ENCODE measurements around the gene LIX1.
A peak's percentile ranks its signal among the peaks of the same experiment; 100 is the strongest.
"Not testable (repeated sequence)": the region's sequence is repeated elsewhere in the genome, so short reads cannot be mapped to it uniquely, and the experiment has no call there.

Gene LIX1

DNA sequence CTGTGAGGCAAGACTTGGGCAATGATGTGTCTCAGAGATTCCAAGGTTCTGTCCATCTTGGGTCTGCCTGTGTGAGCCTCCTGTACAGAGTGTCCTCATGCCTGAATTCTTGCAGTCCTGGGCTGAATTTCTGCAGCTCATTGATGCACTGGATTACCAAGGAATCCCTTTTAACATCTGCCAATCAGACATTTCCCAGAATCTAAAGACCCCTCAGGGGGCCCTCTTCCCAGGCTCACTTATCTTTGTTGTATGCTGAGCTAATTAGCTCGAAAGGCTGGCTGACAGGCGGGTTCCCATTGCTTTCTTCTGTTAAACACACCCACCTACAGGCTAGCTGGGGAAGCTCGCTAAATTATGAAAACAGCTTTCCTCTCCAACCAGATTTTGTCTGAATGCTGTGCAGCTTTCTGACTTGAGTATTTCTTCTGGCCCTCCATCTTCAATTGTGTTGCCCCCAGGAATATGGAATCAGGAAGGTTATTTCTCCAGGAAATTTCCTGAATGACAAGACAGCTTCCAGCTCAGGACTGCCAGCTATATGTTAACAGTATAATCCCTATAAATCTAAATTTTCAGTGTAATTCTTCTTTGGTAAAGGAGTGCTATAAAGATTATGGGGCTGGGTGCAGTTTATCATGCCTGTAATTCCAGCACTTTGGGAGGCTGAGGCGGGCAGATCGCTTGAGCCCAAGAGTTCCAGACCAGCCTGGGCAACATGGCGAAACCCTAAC, at the start of gene LIX1:
LIX1 (minus strand) TSS at position 91 of the 734 bp plus-strand sequence; CDS start at position 56, 35 bp downstream.
- DNase-seq, result peak in 52 of 58 donors; percentile 4 to 83 (median 44)

DNA sequence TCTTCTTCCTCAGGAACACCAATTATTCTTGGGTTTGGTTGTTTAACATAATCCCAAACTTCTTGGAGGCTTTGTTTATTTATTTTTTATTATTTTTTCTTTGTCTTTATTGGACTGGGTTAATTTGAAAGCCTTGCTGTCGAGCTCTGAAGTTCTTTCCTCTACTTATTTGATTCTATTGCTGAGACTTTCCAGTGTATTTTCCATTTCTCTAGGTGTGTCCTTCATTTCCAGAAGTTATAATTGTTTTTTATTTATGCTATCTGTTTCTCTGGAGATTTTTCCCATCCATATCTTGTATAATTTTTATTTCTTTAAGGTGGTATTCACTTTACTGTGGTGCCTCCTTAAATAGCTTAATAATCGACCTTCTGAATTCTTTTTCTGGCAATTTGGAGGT, 49.5 kb upstream of the LIX1 start:
- DNase-seq, result no peak

DNA sequence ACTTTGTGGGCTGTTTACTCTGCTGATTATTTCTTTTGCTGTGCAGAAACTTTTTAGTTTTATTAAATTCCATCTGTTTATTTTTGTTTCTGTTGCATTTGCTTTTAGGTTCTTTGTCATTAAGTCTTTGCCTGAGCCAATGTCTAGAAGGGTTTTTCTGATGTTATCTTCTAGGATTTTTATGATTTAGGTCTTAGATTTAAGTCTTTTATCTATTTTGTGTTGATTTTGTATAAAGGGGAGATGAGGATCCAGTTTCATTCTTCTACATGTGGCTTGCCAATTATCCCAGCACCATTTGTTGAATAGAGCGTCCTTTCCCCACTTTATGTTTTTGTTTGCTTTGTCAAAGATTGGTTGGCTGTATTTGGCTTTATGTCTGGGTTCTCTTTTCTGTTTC, 47.1 kb upstream of the LIX1 start:
- not testable (repeated sequence) for DNase-seq

DNA sequence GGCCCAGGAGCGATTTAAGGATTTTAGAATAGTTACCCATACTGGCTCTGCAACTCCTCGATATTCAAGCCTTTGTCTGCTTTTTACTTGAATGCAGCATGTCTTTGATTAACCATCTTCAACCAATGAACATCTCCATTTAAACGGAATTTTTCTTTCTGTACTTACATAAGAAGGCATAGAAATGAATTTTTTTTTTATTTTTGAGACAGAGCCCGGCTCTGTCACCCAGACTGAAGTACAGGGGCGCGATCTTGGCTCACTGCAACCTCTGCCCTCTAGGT, 41.5 kb upstream of the LIX1 start:
- DNase-seq, result no peak

DNA sequence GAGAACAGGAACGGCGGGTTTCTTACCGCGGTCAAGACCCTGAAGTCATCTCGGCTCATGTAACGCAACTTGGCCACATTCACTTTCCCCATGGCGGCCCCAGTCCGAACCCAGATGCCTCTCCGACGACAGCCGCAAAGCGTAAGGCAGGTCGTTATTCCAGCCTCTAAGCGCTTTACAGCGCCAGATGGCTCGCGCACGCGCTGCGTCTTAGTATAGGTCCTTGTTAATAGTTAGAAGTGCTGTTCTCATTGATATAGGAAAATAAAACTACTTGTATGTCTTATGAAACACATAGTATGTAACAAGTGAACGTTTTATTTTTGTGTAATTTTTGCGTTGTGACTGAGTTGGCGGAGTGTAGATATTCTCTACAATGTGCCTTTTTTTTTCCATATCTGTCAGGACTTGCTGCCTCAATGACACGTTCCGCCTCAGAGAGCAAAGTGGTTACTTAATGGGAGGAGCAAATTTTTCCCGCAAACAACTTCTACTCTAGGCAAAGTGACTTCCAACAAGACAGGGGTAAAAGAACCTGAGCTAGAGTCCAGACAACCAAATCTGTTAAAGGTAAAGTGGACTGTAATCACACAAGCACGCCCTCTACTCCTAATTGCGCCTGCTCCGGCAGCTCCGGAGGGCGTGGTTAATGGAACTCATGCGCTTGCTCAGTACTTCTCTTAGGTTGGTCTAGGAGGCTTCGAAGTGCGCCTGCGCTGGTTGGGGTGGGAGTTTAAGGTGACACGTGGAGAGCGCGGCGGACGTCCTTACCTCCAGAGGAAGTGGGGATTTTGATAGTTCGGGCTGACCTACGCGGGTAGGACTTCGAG, 40.9 kb upstream of the LIX1 start, which contains the start of gene RIOK2:
RIOK2 (minus strand) TSS at position 148 of the 830 bp plus-strand sequence; CDS start at position 92, 56 bp downstream.
- DNase-seq, result peak; percentile 44 to 93 (median 87)

DNA sequence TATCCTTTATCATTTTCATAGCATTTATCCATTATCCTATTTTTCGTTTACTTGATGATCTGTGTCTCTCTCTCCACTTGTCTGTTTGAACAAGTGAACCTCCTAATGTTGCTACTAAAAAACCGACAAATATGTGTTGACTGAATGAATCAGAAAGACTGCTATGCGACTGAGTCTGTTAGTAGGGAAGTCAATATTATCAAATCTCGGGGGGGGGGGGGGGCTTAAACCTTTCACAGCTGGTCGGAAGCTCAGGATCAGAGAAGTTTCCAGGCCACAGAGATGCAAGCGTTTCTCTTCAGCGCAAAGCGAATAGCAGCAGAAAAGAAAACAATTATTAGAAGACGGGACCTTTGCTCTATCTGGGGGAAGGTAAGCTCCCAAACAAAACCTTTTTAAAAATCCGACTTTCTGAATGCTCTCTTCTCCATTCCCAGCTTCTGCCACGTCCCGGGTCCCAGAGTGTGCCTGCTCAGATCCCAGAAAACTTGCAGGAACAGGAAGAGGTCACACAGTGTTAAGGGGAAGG, 40.2 kb upstream of the LIX1 start:
- no peak for DNase-seq

DNA sequence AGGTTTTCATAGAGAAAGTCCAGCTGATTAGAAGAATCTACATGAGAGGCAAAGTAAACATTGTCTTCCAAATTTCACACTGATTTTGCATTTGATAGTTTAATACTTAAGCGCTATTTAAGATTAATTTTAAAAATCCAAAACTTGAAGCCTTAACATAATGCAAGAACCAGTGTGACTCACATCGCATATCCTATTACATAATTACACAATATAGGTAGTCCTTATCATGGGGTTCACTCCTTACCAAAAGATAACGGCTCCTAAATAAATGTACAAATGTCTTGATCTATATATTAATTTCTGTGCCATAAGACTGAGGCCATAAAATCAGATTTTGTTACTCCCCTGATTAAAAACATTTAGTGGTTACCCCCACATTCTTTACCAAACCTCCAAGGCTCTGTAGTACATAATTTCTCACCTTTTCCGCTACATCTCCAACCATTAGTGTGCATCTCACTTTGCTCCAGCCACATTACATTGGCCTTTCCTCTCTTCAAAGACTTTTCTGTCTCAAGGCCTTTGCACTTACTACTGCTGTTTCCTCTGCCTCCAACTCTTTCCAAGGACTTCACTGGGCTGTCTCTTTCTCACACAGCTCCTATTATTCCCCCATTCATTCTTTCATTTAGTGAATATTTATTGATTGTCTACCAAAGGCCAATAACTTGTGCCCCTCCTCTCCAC, 39.6 kb upstream of the LIX1 start:
- no peak for DNase-seq

DNA sequence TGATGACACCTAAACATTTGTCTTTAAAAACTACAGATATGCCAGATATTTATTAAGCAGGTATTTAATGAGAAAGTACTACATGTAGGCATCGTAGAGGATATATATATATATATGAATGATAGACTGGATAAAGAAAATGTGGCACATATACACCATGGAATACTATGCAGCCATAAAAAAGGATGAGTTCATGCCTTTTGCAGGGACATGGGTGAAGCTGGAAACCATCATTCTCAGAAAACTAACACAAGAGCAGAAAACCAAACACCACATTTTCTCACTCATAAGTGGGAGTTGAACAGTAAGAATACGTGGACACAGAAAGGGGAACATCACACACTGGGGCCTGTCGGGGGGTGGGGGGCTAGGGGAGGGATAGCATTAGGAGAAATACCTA, 37.0 kb upstream of the LIX1 start:
- DNase-seq, result not testable (repeated sequence)

DNA sequence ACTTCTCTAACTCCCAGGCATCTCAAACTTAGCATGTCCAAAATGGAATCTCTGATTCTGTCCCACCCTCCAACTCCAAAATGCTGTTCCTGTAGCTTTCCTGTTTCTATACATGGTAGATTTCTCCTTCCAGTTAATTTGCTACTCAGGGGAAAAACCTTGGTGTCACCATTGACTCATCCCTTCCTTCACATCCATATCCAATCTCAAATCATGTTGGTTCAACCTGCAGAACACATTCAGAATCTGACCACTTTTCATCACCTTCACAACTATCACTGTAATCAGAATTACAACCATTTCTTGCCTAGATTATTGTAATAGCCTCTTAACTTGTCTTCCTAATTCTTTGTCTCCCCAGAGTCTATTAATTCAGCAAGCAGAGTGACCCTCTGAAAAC, 29.8 kb upstream of the LIX1 start:
- DNase-seq, result no peak

DNA sequence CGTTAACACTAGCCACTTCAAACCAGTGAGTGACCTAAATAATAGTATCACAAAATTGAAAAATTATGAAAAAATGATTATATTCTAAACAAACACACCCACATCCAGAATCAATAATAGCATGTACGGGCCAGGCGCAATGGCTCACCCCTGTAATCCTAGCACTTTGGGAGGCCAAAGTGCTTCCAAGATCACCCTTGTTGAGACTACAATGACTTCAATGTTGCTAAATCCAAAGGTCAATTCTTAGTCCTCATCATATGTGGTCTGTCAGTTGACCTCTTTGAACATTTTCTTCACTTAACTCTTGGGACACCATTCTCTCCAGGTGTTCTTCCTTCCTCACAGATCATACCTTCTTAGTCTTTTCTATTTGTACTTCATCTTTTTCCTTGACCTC, 29.3 kb upstream of the LIX1 start:
- DNase-seq, result no peak

DNA sequence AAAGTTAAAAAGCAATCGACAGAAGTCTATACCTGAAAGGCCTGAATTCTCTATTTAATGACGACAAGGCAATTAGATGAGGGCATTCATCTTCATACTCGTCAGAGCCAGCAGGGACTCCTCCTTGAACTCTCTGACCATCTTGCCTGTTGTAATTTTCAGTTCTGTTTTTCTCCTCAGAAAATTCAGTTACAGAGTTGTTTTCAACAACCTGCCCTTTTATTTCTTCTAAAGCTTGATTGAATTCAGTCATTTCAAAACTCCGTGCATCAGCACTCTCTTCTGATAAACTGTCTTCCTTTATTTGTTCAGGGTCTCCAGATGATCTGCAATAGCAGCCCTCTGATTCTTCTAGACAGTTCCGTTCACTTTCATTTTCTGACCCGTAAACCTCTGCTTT, 25.0 kb upstream of the LIX1 start:
- no peak for DNase-seq

DNA sequence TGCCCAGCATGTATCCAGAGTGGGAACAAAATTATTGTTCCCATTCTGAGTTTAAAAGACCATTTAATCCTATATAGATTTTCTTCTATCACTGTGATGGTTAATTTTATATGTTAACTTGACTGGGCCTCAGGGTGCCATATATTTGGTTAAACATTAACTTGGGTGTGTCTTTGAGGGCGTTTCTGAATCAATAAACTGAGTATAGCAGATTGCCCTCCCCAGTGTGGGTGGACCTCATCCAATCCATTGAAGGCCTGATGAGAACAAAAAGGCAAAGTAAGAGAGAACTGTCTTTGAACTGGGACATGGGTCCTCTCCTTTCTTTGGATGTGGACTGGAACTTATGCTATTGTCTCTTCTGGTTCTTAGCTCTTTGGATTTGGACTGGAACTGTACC, 23.3 kb upstream of the LIX1 start:
- DNase-seq, result no peak

DNA sequence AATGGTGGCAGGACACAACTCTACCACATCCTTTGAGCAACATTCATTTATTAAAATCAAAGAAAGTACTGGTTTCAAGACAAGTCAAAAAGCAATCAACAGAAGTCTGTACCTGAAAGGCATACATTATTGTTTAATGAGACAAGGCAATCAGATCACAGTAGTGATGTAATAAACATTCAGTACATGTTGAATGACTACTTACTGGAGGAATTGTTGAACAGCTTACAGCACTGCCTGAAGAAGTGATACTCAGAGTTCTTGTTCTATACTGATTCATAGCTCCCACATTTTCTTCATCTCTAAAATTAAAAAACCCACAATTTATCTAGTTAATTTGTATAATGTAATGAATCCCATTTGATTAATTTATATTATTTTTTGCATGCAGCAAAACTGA, 22.4 kb upstream of the LIX1 start:
- no peak for DNase-seq

DNA sequence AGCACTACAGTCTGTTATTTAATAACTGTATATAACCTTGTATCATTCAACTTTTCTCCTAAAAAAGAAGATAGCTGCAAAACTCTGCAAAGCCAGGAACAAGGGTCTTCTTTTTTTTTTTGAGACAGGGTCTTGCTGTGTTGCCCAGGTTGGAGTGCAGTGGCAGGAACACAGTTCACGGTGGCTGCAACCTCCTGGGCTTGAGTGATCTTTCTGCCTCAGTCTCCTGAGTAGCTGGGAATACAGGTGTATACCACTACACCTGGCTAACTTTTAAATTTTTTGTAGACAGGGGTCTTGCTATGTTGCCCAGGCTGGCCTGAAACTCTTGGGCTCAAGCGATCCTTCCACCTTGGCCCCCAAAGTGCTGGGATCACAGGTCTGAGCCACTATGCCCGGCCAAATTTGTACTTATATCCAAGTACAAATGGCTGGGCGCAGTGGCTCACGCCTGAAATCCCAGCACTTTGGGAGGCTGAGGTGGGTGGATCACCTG, 21.4 kb upstream of the LIX1 start:
- no peak for DNase-seq

DNA sequence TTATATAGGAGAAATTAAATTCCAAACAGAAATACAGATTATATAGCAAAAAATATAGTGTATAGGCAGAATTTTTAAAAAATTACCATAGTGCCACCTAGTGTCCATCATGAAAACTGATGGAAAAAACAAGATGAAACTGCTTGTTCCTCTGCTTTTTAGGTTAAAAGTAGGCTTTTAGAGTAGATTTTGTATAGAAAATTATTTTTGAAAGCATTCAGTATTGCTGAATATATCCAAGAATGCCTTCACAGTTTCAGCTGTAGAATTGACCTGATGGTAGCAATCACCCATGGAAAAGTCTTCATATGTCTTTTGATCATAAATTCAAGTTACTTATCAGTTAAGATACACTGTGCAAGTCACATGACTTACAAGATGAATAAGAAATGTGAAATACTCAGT, 21.0 kb upstream of the LIX1 start:
- DNase-seq, result peak in 1 of 58 donors; percentile 7

DNA sequence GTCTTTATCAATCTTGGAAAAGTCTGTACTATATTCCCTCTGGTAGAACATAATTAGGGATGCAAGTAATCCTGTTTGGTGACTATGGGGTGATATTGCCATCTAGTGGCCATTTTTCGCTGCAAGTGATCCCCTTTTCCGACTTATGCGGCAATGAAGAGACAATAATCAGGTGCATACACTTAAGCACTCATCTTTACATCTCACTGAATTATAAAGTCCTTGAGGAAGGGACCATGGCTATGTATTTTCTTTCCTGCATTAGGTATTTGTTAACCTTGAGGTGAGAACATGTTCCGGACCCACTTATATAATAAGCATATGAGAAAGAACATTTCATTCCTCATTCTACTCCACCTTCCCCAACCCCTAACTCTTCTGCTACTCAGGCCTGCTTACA, 19.6 kb upstream of the LIX1 start:
- DNase-seq, result peak in 41 of 58 donors; percentile 2 to 84 (median 28)

DNA sequence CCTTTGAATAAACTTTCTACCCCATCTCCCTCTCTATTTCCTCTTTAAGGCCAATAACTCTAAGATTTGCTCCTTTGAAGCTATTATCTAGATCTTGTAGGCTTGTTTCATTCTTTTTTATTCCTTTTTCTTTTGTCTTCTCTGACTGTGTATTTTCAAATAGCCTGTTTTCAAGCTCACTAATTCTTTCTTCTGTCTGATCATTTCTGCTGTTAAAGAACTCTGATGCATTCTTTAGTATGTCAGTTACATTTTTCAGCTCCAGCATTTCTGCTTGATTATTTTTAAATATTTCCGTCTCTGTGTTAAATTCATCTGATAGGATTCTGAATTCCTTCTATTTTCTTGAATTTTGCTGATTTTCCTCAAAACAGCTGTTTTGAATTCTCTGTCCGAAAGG, 15.3 kb upstream of the LIX1 start:
- DNase-seq, result no peak

DNA sequence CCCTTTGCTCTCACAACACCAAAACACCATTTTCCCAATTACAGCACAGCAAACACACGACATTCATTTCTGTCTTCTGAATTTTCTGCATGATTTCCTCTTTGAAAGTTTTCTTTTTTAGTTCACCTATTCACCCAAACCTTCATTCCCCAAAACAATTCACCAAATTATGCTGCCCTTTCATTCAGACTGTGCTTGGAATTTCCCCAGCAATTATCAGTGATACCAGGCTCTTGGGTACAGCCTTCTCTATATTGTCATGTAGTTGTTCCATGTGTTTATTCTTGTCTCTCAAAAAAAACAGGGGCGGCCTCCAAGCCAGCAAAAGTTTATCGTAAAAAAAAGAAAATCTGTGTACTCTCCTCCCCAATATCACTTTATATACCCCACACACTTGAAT, 9.0 kb upstream of the LIX1 start:
- DNase-seq, result no peak

DNA sequence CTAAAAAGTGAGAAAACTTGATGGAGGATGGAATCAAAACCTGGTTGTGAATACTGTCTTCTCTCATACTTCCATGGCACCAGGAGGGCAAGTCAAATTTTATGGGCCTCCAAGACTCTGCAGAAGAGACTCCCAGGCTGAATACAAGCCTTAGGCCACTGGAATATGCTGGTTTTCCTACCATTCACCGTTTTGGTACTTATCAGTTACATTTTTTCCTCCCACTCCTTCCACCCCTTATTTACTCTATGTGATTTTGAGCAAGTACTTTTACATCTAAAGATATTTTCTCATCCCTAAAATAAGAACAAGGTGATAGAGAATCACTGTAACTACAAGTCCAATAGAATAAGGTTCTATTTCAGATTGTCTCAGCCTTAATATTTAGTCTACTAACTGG, 8.0 kb upstream of the LIX1 start:
- no peak for DNase-seq

DNA sequence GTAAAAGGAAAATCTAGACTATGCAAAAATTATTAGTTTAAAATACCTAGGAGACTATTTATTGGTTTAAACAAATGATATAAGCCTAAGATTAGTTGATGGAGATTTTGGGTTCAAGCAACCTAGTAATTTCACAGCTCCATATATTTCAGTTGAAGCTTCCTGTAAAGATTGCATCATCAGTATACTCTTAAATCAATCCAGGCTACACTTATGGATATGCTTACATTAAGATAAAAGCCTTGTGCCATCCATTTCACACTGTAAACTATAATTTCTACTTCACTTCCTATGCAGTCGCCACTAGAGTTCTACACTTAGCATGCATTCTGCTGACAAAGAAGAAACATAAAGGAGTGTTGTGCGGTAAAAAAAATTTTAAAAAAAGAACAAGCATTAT, 7.3 kb upstream of the LIX1 start:
- no peak for DNase-seq

DNA sequence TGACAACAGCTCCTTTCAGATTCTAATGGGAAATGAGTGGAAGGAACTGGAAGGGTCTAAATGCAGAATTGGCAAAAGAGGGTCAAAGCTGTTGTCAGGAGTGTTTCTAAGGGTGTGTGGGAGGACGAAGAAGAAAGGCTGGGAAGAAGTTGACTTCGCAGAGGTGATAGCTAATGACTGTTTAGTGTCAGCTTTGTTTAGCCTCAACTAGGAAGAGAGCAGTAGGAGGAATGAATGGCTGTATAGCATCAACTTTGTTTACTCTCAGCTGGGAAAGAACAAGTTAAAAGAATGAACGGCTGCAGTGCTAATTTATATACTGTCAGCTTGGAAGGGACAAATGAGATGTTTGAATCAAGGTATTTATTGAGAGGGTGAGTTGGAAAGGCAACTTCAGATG, 5.9 kb upstream of the LIX1 start:
- DNase-seq, result no peak

DNA sequence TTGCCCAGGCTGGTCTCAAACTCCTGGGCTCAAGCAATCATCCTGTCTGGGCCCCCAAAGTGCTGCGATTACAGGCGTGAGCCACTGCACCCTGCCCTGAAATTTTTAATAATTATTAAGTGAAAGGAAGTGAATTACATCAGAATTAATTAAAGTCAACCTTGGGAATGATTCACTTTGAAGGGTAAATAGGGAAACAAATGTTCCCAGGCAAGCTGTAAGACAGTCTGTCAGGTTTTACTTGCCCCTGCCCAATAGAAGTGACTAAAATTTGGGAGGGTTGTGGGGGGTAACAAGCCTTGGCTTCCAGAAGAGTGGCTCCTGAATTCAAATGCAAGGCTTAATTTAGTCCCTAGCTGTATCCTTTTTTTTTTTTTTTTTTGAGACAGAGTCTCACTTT, 1.3 kb upstream of the LIX1 start:
- DNase-seq, result no peak

Measured in anterior cingulate cortex (tissue), 58 donors.